ENCODE measurements around the gene ARHGAP12.

The ARHGAP12 gene

GRCh38 chr10:31876652-31877352 is 51.8 kb downstream of the ARHGAP12 start:
- DNase-seq (ENCODE audit: low spot score), result no peak

GRCh38 chr10:31875608-31876007 is 53.0 kb downstream of the ARHGAP12 start:
- DNase-seq (ENCODE audit: low spot score), result no peak

GRCh38 chr10:31873724-31874123 is 54.9 kb downstream of the ARHGAP12 start:
- DNase-seq (ENCODE audit: low spot score), result no peak

- no peak for DNase-seq (ENCODE audit: low spot score)
Measured at GRCh38 chr10:31871266-31872065, 57.2 kb downstream of the ARHGAP12 start.

GRCh38 chr10:31867646-31868045 is 61.0 kb downstream of the ARHGAP12 start:
- no peak for DNase-seq (ENCODE audit: low spot score)

GRCh38 chr10:31866118-31866670 is 62.4 kb downstream of the ARHGAP12 start:
- no peak for DNase-seq (ENCODE audit: low spot score)

- no peak for DNase-seq (ENCODE audit: low spot score)
Measured at GRCh38 chr10:31864834-31865518, 63.7 kb downstream of the ARHGAP12 start.

GRCh38 chr10:31855033-31855432 is 73.6 kb downstream of the ARHGAP12 start:
- no peak for DNase-seq (ENCODE audit: low spot score)

GRCh38 chr10:31853629-31854028 is 75.0 kb downstream of the ARHGAP12 start:
- DNase-seq (ENCODE audit: low spot score), result no peak

- DNase-seq (ENCODE audit: low spot score), result no peak
Measured at GRCh38 chr10:31851216-31851615, 77.4 kb downstream of the ARHGAP12 start.

- DNase-seq (ENCODE audit: low spot score), result no peak
Measured at GRCh38 chr10:31847515-31847914, 81.1 kb downstream of the ARHGAP12 start.

- DNase-seq (ENCODE audit: low spot score), result no peak
Measured at GRCh38 chr10:31838709-31839108, 89.9 kb downstream of the ARHGAP12 start.

- no peak for DNase-seq (ENCODE audit: low spot score)
Measured at GRCh38 chr10:31838065-31838464, 90.6 kb downstream of the ARHGAP12 start.

- no peak for DNase-seq (ENCODE audit: low spot score)
Measured at GRCh38 chr10:31836569-31837406, 91.8 kb downstream of the ARHGAP12 start.

GRCh38 chr10:31833753-31834152 is 94.9 kb downstream of the ARHGAP12 start:
- DNase-seq (ENCODE audit: low spot score), result no peak

GRCh38 chr10:31832261-31832660 is 96.4 kb downstream of the ARHGAP12 start:
- no peak for DNase-seq (ENCODE audit: low spot score)

GRCh38 chr10:31830887-31831286 is 97.7 kb downstream of the ARHGAP12 start:
- no peak for DNase-seq (ENCODE audit: low spot score)

GRCh38 chr10:31829776-31830175 is 98.9 kb downstream of the ARHGAP12 start:
- DNase-seq (ENCODE audit: low spot score), result no peak

- no peak for DNase-seq (ENCODE audit: low spot score)
Measured at GRCh38 chr10:31823358-31823757, 105.3 kb downstream of the ARHGAP12 start.

GRCh38 chr10:31822616-31823318 is 105.9 kb downstream of the ARHGAP12 start:
- no peak for DNase-seq (ENCODE audit: low spot score)

- DNase-seq (ENCODE audit: low spot score), result no peak
Measured at GRCh38 chr10:31822150-31822549, 106.5 kb downstream of the ARHGAP12 start.
